Measurements from ENCODE around the gene ZSCAN16.
A peak's percentile ranks its signal among the peaks of the same experiment; 100 is the strongest.

The ZSCAN16 gene

DNA sequence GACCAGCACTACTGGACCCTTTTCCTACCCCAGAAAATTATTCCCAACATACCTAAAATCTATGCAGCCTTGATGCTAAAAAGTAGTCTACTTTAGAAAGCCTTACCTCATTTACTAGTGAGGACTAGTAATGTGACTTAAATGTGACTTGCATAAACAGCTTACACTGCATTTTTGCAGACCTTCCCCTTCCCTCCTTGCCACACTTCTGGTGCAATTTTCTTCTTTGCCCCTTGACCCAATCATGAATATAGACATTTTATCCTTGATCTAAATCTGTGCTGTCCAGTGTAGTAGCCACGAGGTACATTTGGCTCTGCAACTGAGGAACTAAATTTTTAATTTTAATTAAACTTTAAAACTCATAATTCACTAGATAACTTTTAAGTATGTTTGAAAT, 10.3 kb downstream of the ZSCAN16 start:
- DNase-seq: no peak

DNA sequence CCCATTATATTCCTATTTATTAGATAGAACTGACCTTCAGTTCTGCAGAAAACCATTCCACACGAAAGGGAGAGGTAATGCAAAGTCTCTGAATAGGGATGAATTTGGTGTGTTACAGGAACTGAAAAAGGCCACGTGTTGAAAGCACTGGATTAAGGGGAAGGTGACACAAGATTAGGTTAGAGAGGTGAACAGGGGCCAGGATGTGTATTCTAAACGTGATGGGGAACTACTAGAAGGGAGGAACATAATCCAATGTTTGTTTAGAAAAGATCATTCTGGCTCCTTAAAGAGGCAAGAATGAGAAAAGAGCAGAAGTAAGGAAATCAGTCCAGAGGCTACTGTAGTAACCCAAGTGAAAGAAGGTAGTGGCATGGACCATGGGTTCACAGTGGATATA, 11.0 kb downstream of the ZSCAN16 start:
- DNase-seq: no peak

DNA sequence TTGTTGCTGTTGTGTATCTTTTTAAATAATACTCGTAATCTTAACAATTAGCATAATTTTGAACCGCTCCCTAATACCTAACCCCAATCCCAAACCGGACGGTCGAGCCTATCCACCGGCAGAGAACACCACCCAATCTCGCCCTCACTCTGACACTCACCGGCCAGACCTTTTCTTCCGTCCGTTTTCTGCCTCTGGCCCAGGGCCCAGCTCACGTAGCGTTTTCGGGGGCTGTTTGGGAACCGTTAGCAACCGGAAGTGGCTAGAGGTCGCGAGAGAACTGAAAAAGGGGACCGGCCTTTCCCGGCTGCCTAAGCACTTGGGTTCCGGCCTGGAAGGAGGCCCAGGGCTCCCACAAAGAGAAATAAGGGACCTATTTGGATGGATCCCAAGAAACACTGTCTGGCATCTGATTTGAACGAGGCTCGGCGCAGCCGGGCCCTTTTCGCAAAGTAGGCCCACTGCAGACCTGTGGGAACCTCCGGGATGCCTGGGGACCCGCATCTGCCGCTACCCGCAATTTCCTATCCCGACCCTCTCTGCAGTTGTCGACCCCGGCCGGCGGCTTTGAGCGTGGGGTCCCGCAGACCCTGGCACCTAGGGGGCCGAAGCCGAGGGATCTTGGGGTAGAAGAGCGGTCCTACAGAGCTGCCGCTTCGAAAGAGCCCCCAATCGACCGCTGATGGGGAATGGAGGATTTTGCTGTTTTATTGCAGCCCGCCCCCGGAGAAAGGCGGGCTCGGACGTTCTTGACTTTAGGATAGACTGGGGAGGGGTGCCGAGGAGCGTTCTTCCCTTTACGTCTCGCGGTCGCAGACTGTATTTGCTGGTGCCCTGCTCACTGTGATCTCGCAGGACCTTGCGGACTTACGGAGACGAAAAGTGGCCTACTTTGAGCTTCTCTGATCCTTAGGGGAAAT, 12.4 kb downstream of the ZSCAN16 start:
- peak; percentile 91 for DNase-seq

DNA sequence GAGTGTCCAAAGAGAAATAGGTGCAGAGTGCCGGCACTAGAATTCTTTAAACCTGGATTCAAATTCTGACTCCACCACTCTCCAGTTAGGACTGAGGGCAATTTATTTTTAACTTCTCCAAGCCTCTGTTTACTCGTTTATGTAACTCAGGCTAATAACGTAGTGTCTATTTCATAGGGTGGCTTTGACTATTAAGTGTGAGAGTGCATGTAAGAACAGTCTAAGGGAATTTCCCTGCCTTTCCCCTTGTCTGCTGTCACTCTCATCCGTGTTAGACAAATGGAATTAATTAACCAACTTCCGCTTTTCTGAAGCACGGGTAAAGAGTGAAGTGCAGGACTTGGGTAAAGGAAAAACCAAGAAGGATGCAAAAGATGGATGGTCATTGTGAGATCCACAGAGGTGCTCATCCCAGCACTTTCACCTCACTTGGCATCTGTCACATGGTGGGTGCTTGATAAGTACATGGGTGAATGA, 13.1 kb downstream of the ZSCAN16 start:
- DNase-seq: peak; percentile 12

DNA sequence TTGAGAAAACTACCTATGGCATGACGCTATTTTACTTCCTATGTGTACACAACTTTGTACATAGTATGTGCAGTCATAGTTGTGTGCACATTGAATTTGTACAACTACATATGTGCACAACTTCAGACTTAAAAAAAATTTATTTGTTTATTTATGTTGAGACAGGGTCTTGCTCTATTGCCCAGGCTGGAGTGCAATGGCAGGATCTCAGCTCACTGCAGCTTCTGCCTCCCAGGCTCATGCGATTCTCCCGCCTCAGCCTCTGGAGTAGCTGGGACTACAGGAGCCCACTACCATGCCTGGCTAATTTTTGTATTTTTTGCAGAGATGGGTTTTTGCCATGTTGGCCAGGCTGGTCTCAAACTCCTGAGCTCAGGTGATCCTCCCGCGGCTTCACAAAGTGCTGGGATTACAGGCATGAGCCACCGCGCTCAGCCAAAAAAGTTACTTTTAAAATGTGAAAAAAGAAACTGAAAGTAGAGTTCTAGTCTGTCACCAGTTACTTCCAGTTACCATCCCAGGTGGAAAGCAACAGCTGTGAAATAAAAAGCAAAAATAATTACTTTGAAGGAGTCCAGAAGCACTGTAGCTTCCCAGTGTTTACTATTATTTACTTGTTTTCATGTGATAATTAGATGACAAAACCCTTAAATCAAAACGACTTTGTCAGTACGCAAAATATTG, 15.6 kb downstream of the ZSCAN16 start:
- DNase-seq: no peak

DNA sequence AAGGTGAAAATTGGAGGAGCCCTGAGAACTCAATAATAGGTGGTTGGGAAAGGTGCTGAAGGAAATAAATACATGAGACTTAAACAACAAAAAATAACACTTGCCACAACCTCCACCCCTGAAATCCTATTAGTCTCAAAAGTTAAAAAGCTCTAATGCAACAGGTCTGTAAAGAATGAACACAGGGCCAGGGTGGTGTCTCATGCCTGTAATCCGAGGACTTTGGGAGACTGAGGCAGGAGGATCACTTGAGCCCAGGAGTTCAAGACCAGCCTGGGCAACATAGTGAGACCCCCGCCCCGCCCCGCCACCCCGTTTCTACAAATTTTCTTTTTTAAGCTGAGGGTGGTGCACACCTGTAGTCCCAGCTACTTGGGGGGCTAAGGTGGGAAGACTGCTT, 16.2 kb downstream of the ZSCAN16 start:
- no peak for DNase-seq

DNA sequence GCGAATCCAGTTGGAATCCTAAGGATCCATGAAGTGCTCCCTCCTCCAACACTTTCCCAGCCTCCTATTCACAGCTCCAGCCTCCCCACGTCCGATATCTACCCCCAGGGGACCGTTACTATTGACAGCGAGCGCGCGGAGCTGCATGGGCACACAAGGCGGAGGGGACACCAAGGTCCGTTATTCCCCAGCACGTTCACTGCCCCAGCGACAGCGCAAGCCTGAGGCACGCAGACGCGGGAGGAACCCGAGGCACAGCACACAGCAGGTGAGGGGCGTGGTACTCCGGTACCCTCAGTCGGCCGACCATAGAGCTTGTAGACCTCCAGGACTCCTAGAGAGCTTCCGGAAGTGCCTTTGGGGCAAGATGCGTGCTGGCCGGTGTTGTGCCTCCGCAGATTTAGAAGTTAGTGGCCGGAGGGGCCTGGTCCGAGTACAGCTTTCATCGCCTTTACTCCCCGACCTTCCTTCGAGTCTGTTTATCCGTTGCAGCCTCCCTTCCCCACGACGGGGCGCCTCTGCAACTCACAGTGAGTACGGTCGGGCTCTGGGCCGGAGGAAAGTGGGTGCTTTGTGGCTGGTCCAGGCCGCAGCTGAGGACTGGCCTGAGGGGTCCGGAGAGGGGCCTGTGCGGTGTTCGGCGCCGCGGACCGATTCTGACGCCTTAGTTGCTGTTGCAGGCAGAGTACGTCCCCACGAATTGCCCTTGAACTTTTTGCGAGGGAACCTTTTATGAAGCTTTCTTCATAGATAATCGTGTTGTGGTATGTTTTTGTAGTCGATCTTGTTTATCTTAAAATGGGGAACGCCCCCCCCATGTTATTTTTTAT, 17.3 kb downstream of the ZSCAN16 start, which contains the start of gene ZKSCAN8:
TSS of gene ZKSCAN8 (plus strand) at position 384 of the 830 bp plus-strand sequence. CDS start 6,525 bp downstream, outside the sequence.
- peak; percentile 97 for DNase-seq

DNA sequence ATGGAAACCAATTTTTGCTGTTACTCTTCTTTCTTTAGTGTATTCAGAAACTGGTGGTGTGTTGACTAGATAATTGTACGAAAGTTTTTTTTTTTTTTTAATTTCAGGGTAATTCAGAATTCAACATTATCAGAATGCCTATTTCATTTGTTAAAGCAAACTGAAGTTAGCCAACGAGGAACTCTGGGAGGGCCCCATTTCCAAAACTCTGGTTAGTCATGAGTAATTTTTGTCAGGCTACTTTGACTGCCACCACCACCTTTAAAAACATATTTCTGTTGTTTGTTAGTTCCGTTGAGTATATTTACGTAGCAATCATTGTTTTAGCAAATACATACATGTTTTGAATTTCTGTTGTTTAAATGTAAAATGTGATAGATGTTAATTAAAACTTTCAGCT, 18.0 kb downstream of the ZSCAN16 start:
- DNase-seq: no peak

DNA sequence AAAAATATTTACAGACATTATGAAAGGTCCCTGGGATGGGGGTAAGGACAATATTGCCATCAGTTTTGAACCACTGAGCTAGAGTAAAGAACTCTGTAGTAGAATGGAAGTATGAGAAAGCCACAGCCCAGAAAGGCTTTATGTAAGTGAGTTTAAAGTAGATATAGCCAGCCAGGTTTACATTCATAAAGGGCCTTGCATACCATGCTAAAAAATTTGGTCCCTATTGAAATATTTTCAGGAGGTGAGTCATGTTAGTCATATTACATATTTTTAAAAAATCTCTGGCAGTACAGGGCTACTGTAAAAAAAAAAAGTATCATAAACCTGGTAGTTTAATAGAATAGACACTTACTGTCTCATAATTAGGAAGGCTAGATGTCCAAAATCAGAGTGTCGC, 20.8 kb downstream of the ZSCAN16 start:
- DNase-seq: no peak

DNA sequence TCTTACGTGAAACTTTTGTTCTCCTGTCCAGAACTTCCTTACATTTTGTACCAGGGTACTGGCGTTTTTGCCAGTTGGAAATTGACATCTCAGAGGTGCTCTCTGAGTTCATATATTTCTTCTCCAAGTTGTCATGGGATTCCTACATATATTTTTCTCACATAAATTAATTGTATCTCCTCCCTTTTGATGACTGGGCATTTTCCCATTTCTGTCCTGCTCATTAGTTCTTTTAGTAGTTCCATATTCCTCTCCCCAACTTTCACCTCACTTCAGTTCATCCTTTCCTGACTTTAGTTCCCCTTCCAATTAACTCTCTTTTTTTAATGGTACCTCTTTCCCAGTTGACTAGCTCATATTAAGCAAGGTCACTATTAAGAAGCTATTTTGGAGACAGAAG, 28.1 kb downstream of the ZSCAN16 start:
- no peak for DNase-seq

DNA sequence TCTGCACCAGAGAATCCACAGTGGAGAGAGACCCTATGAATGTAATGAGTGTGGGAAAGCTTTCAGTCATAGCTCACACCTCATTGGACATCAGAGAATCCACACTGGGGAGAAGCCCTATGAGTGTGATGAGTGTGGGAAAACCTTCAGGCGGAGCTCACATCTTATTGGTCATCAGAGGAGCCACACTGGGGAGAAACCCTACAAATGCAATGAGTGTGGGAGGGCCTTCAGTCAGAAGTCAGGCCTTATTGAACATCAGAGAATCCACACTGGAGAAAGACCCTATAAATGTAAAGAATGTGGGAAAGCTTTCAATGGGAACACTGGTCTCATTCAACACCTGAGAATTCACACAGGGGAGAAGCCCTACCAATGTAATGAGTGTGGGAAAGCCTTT, 29.1 kb downstream of the ZSCAN16 start:
- no peak for DNase-seq

DNA sequence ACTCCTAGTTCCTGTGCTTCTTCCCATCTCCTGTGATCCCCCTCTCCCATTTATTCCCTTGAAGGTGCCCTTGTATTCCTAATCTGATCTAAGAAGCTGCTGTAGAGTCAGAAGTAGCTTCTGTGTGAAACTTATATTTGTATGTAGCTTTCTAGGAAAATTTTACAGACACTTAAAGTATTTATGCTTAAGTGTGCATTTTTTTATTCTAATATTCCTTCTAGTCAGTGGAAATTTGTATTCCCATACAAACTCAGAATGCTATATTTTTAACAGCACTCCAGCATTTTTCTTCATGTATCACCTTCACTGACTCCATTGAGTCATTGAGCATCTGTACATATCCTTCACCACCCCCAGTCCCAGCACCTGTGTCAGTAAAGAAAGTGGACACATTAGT, 29.9 kb downstream of the ZSCAN16 start:
- no peak for DNase-seq

DNA sequence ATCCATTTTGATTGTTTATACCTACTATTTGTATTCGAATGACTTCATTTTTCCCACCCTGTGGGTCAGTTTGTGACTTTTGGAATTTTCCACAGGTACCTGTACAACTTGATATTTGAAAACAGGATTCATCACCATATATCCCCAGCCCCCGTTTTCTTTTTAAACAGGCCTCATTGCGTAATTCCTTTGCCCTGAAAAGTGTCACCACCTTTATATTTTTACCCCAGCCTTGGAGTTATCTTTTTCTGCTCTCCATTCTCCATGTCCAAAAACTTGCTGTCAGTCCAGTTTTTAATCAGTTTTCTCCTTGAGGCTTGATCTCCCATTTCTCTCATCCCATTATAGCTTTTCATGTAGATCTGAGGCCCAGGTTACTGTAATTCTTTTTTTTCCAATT, 33.9 kb downstream of the ZSCAN16 start:
- DNase-seq: no peak

DNA sequence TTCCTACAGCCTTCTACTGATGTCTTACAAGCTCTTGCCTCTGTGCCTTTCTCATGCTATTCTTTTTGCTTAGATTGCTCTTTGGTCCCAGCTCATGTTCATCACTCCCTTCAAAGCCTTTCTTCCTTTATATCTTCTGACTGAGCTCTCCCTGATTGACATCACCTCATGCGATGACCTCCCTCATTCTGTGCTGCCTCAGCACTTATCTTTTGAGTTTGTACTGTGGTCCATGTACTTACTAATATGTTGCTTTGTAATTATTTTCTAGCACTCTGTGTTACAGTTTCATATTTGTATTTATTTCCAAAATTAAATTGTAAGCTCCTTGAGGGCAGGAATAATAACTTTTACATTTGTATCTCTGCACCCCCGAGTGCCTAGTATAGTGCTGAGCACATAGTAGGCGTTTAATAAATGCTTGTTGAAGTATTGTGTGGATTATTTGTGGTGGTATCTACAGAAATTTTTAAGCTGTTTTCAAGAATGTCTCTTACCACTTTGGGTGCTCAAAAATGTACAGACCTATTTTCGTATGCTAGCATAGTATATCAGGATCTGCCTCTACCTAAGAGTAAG, 34.7 kb downstream of the ZSCAN16 start:
- DNase-seq: no peak

DNA sequence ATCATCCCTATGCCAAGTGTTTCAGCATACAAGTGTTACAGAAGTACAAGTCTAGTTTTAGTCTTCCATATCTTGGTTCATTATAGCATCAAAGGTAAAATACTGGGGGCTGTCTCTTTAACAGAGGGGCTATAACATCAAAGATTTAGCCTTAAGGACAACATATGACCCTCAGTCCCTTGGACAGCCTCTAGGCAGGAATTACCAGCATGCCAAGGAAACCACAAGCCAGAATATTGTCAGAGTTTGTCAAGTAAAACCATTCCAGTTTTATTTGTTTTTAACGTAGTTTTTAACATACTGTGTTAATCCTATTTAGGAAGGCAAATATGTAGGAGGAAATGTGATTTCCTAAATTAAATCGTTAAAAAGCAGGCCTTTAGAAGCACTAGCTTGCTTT, 35.8 kb downstream of the ZSCAN16 start:
- DNase-seq: no peak

DNA sequence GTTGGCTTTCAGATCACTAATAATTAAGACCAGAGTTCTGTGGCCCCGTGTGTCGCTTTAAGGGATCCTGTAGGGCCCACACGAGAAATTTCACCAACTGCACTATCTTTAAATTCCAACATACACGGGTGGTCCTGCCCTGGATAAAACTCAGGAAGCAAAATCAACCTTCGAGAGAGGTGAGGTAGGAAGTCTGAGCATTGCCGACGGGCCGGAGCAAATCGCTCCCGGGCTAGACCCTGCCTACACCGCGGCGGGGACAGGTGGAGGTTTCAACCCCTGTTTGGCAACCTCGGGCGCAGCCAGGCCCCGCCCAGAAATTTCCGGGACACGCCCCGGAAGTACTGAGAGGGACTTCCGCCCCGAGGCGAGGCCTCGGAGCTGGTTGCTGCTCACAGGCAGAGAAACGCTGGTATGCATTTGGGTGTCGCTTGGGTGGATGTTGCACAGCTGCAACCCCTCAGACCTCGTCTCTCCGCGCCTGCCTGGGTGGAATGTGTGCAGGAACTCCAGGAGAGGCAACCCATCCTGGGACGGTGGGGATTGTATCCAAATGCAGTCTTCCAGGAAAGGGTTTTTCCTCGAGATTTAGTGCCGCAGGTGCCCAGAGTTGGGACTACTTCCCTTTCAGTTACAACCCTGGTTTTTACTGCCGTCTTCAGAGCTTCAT, 37.1 kb downstream of the ZSCAN16 start:
- DNase-seq: peak; percentile 92

DNA sequence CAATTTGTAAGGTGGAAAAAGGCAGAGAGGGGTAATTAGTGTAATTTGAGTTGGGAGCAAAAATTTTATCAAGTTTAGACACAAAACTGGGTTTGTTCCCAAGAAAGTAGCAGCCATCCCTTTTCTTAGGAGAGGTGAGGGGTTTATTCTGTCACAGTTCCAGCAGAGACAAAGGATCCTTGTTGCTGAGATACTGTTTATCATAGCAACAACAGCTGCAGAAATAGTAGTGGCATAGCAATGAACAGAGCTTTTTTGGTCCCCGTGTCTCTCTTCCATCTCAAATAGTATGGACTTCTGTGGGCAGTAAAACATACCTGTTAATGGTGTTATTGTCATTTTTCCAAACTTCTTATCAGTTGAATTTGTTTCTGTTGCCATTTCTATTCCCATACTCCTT, 41.2 kb downstream of the ZSCAN16 start:
- DNase-seq: no peak

DNA sequence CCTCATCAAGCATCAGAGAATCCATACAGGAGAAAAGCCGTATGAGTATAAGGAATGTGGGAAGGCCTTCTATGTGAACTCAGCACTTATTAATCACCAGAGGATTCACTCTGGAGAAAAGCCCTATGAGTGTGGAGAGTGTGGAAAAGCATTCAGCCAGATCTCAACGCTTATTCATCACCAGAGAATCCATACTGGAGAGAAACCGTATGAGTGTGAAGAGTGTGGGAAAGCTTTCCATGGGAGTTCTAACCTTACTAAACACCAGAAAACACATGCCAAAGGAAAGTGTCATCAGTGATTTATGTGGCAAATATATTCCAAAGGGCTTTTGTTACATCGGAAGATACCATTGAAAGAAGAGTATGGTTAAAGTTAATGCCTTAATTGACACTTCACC, 42.7 kb downstream of the ZSCAN16 start:
- no peak for DNase-seq

DNA sequence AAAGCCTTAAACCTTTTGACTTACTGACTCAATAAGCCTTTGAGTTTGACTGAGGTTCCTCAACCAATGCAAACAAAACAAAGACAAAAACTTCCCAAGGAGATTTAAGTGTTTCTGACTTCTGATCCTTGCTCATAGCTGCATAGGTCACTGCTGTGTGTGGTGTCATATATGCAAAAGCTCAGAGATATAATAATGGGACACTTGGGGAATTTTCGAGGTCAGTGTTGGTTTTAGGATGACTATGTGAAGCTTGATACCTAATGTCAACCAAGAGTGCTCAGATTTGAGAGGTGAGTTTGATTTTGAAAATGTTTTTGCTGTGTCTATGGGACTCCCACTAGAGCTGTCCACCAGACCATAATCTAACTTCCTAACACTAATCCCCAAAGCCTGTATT, 43.5 kb downstream of the ZSCAN16 start:
- no peak for DNase-seq

DNA sequence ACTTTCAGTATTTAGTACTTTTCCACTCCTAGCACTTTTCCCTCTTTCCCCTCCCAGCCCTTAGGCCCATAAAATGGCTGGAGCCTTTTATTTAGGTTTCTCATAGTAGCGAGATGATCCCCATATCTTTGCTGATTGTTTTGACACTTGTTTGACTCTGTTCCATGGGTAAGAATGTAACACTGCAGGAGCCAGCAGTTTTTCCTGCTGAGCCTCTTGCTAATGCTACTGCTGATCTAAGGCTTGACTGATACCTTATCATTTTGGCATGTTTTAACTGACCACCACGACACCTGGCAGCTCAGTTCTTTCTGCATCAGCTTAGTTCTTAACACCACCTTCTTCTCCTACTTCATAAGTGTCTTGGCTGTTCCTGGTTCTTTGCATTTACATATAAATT, 46.9 kb downstream of the ZSCAN16 start:
- DNase-seq: no peak

DNA sequence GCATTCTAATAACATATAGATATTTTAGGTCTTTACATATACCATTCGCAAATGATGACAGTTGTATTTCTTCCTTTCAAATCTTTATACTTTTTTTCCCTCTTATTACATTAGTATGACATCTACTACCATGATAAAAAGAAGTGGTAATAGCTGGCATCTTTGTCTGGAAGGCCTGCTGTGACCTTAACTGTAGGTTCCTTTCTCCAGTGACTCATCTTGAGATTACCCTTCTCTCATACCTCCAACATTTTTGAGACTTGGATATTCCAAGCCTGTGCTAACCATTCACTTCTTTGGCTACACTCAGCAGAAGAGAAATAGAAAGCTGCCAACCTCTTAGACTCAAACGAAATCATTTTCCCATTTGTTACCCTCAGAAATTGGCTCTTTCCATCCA, 47.6 kb downstream of the ZSCAN16 start:
- DNase-seq: no peak

DNA sequence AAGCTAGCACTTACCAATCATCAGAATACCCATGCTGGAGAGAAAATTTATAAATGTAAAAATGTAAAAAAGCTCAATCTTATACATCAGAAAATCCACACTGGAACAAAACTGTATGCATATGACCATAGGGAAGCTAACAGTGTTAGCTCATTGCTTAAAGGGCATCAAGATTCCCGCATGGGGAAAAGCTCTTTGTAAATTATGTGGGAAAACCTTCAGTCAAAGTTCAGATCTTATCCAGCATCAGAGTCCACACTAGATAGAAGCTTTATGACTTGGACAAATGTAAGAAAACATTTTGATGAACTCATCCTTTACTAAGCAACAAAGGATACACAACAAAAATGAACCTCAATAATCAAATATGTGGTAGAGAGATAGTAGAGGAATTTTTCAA, 52.0 kb downstream of the ZSCAN16 start:
- DNase-seq: no peak

All from NCI-H146 (cell line).